HG03159 (cell line): ENCODE results near the gene KRT3.
"Not testable (repeated sequence)": the region's sequence is repeated elsewhere in the genome, so short reads cannot be mapped to it uniquely, and the experiment has no call there.

Experiments
- ATAC-seq: cut with Tn5 transposase; IDR thresholded peaks from one replicate; pipeline ENCODE4 v1.9.1; 2021; ENCODE audit warnings: mild to moderate bottlenecking, moderate library complexity; ENCODE audit not compliant: unreplicated experiment

The KRT3 gene

DNA sequence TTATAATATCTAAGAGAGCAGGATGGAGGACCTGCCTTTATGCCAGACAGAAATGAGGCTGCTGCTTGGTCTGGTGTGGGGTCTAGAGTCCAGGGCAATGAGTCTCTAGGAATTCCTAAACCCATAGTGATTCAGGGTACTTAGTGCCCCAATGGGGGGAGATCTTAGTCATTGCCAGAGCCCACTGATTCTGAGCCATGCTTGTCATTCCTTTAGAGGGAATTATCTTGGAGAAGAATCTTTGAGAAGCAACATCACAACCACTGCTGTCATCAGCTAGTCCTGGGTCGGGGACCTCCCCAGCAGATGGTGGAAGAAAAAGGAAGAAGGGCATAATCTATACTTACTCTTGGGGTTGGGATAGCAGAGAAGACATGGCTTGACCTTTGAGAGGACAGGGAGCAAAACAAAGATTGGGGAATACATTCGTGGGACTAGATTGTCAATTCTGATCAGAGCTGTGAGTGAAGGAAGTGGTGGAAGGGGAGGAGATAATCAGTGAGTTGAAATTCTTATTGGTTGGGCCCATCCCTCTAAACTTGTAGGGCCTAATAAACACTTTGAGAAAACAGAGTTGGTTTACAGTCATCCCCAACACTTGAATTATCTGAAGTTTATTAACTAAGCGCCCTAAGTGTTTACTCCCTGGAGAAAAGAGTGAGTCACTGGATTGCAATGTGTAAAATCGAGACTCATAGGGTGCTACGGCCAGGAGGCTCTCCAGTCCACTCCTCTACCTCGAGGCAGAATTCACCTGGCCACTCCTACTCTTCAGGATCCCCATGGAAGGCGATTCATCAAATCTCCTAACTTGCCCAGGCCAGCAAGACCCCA, 3.0 kb upstream of the KRT3 start:
- no peak for ATAC-seq

DNA sequence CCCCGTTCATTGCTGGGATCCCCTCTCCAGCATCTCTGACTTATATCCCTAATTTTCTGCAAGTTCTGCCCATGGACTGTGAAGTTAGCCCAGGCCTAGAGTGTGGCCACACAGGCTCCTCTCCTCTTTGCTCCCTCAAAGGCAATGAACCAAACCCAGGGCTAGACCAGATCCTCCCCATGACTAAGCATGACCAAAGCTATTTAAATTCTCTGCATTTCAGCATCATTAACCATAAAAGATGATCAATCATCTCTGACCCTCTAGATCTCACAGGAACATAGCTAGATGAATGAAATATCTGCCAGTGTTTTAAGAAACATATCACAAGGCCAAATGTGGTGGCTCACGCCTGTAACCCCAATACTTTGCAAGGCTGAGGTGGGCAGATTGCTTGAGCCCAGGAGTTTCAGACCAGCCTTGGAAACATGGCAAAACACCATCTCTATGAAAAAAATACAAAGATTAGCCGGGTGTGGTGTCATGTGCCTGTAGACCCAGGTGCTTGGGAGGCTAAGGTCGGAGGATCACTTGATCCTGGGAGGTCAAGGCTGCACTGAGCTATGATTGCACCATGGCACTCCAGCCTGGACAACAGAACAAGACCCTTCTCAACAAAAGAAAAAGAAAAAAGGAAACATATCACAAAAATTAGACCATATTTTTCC, 2.2 kb upstream of the KRT3 start:
- no peak for ATAC-seq

DNA sequence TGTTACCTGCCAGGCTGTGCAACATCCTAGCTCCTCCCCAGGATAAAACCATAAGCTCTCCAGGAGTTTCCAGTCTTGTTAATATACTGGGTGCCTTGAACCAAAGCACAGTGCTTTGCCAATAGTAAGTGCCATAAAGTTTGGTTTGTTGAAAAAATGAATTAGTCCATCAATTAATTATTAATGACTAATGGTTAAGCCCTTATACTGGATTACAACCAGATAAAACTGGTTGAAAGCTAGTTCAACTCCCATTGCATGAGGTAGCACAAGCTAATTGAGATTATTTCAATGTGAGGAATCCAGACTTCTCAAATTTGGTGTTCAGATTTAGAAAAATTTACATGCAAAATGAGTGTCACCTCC, 1.6 kb upstream of the KRT3 start:
- ATAC-seq, result no peak

DNA sequence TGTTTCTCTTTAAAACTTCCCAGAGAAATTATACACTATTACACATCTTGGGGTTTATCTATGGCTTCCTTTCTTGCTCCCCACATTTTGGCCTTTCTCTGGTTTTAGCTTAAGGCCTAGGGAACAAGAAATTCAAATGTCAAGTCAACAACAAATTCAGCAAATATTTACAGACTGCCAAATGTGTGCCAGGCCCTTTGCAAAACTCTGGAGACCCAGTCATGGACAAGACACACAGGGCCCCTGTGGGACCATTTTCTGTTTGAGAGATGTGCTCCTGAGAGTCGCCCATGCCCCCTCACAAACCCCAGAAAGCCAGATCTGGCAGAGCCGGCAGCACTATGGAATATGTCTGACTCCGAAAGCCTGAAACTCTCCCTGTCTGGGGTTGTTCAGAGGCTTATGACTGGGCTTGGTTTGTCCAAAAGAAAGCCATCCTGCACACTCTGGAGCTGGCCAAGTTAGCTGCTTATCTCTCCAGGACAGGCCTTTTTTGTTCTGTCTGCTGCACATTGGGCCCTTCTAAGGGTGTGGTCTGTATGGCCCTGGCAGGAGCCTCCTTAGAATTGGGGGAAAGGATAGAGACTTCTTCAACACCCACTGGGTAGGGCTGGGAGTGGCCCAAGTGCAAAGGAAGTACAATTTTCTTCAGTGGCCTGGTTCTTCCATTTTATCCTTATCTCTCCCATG, 1.1 kb upstream of the KRT3 start:
- ATAC-seq, result no peak

DNA sequence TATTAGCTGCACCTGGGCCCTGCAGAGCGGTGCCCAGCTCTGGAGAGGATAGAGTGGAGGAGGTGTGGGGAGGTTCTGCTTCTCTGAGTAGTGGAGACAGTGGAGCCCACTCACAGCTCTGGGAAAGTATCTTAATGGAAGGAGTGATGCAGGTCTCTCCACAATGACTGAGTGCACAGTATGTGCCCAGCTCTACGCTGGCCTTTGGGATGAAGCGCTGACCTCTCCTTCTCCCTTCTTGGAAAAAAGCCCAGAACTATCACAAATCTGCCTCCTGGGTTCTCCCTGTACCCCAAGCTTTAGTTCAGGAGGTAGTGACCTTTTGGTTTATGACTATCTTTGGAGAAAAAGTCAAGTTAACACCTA, 495 bp upstream of the KRT3 start:
- ATAC-seq, result no peak

DNA sequence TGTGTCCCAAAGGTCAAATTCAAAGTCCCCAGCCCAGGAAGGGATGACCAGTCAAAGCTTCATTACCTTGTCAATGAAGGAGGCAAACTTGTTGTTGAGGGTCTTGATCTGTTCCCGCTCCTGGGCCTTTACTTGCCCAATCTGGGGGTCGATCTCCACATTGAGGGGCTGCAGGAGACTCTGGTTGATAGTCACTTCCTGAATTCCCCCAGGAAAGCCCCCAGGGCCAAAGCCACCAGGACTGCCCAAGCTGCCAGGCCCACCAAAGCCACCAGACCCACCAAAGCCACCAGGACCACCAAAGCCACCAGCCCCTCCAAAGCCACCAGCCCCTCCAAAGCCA, 614 bp downstream of the KRT3 start:
- not testable (repeated sequence) for ATAC-seq

DNA sequence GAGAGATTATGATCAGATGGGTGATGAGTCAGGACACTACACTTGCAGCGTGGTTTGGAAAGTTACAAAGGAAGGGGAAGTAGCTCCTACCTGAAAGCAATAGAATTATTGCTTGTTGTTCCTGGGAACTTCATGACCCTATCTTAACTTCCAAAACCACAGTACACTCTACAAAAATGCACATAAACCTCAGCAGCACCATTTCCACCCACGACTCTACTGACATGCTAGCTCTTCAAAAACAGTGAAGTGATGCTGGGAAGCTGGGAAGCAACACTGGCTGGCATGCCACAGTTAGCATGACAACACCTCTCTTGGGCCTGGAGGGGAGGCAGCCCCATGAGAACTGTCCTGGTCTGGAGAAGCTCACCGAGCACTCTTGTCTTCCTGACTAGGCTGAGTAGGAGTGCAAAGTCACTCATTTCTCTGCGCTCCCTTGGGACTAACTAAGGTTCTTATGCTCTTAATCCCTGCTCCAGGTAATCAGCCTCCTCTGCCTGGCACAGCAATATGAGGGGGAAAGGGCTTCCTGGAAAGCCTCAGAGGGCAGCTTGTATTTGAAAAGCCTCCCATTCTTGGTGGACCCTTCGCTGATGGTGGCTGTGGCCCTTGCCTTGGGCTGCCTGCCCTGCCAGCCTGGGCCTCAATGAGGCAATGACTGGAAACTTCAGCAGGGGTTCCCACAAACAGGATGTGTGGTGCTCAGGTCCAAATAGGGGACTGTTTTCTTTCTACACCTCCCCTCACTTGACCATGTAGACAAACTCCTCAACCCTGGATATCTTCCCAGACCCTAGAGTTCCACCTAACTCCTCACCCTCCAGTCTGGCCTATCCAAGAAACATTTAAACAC, 1.2 kb downstream of the KRT3 start:
- ATAC-seq, result no peak

DNA sequence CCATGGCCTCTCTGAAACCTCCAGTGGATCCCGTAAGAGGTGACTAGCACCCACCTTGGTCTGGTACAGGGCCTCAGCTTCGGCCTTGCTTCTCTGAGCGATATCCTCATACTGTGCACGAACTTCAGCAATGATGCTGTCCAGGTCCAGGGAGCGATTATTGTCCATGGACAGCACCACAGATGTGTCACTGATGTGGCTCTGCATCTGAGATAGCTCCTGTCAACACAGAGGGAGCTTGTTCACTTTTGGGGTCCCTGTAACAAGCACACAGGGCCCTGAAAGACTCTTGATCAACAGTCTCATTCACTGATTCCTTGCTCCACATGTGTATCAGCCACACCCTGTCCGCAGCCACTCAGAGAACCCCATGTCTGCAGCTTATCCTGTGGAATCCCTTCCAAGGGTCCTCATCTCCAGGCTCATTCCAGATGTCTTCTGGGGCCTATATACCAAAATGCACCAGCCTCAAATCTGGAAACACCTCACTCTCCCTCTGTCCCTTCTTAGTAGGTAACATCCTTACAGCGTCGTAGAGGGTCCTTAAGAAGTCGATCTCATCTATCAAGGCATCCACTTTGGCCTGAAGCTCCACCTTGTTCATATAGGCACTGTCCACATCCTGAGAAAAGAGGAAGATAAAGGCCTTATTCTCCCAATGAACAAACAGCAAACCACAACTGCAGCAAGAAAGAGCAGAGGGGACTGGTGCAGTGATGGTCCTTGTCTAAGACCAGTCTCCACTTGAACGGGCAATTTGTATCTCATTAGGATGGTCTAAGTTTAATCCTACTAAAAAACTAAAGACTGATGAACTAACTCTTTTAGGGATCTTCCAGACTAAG, 3.5 kb downstream of the KRT3 start:
- ATAC-seq, result no peak

DNA sequence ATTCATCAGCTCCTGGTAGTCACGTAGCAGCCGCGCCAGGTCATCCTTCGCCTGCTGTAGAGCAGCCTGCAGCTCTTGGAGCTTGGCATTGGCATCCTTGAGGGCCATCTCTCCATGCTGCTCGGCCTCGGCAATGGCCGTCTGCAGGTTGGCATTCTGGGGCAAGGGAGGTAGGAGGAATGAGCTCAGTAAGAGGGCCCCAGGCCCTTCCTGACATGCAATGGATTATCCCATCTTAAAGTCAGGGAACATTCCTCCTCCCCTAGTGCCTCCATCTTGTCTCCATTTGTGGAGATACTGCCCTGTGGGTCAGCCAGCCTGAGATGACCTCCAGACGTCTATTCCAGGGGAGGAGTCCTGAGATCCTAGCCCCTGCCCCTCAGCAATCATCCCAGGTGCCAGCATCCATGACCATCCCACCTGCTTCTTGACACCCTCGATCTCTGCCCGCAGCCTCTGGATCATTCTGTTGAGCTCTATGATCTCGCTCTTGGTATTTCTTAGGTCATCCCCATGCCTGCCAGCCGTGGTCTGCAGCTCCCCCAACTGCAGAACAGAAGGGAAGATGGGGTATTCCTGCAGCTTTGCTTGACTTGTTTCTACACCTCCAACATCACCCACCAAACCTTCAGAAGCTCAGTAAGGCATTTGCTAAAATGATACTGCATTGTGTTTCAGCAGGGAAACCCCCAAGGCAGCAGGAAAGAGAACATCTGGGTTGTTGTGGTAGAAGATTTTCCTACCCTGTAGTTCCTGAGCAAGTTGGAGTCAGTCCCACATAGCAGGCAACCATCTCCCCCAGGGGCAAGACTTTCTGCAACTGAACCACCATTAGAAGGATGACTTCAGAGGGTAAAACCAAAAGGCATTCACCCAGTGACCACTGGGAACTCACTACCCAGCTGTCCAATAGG, 4.4 kb downstream of the KRT3 start:
- no peak for ATAC-seq

DNA sequence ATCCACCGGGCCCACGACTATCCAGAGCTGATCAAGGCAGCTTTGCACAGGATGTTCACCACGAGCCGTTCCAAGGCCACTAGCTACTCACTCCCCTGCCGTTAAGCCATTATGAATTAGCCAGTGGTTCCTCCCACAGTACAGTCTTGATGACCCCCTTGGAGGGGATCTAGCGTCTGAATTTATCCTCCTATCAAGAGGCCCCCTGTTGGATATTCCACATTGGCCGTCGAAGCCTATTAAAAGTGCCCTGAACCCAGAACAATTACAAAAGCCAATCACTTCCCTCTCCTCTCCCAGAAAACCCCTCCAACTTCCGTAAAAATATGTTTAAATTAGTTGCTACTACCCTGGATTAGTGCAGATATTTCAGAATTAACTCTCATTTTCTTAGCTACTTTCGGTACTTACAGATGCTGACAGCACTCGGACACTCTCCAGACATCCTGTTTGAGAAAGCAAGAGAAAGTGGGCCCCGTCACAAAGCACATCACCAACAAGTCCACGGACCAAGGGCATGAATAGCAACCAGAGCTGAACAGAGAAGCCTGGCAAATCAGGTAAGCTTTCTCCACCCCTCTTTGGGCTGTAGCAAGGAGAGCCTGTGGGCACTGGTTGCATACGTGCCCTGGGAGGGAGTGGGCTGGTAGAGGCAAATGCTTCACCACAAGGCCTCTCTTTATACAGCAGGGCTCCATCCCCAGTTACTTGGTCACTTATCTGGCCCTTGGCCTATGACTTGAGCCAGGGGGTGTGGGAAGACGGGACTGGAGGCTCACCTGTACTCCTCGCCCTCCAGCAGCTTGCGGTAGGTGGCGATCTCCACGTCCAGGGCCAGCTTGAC, 5.3 kb downstream of the KRT3 start:
- ATAC-seq, result no peak

DNA sequence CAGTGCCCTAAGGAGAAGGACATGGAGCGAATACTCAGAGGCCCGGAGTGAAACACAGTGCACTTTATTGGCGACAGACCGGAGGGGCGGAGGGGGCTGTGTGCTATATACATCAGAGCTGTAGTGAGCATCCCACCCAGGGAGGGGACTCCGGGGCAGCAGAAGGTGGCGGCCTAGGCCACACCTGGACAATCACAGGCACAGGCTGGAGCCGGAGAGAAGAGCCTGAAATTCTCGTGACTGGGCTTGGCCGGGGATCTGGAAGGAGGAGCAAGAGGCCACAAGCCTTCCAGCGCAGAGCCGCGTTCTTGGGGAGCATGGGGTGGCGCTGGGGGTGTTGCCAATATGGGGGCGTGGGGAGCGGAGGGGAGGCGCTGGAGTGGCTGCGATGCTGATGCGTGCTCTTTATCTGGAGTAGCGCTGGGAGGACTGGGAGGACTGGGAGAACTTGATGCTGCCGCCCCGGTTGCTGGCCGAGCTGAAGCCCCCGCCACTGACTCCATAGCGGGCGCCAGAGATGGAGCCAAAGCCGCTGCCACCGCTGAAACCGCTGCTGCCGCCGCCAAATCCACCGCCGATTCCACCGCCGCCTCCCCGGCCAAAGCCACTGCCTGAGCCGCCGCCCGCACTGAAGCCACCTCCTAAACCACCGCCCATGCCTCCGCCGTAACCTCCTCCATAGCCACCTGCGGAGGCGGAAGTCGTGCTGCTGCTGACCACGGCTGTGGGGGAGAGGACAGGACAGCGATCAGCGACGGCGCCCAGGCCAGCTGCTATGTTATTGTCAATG, 6.1 kb downstream of the KRT3 start:
- no peak for ATAC-seq

DNA sequence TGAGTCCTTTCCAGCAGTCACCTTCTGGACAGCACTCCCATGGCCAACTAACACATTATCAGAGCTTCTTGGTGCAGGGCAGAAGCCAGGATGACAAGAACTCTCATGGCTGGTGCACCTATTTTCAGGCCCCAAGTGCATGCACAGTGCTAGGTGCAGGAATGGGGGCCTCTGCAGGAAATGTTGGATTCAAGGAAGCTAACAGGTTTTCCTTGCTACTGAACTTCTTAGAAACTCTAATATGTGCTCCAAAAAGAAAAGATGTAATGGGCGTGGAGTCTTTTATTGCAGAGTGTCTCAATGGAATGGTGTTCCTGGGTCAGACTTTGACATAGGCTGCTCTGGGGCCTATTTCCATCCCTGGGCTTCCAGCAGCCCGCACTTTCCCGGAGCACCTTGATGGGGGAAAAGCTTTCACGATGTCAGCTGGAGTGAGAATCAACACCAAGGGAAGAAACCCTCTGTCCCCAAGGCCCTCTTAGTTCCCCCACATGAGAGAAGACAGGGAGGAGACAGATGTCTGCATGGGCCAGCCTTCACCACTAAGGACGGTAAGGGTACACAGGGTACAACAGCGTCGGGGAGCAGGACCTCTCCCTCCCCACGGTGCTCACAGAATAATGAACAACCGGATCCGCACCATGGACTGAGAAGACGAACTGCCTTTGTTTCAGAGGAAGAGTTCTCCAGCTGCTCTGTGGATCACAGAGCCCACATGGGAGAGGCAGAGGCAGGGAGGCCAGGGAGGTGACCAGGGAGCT, 6.9 kb downstream of the KRT3 start:
- no peak for ATAC-seq

DNA sequence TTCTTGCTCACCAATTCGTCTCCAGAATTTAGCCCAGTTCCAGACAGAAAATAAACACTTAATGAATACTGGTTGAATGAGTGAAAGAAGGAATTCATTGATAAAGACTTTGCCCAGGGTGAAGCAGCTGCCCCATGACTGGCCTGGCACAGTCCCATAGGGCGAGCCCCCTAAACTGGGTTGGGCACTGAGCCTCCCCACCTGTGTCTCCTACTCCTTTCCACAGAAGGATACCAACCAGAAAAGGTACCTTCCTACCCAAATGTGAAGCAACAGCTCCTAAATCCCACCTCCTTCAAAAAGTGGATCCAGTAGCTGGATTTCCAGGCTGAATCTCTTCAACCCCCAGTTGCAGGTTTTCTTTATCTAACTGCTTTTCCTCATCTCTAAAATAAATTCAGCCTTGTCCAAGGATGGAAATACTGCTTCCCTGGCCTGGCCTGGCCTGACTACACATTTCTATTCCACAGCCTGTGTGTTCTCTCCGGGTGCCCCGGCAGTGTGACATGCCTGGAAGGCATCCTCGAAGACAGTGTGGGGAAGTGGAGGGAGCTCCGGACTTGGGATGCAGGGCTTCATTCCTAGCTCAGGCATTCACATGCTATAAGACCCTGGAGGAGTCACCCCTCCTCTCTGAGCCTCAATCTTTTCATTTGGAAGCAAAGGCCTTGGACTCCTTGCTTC, 7.6 kb downstream of the KRT3 start:
- ATAC-seq, result no peak

DNA sequence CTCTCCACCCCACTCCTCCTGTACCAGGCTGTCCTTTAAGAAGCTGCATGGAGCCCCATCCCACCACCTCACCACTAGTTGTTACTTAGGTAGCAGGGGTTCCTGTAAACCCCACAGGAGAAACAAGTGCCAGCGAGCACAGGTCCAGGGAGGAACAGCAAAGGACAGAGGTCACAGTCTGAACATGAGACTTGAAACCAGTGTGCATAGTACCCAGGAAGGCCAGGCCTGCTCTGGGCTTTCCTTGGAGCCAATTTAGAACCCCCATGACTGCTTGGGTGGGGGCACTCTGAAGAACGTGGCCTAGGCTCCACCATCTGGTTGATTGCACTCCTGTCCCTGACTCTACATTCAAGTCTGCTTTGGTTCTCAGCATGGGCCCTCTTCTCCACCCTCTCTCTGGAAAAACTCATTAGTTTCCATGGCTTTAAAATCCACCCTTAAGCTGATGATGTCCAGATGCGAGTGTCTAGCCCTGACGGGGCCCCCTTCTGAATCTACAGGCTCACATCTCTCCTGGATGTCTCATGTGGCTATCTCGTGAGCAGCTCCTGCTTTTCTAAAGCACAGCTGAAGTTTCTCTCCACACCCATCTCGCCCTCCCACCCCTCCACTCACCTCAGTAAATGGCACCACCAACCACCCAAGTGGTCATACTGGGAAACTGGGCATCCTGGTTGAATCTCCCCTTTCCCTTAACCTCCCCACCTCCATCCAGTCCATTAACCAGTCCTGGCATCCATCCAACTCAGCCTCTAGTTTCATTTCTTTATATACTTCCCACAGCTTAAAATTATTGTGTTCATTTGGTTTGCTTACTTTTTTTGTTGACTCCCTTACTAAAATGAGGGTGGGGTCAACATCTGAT, 8.4 kb downstream of the KRT3 start:
- ATAC-seq, result no peak

DNA sequence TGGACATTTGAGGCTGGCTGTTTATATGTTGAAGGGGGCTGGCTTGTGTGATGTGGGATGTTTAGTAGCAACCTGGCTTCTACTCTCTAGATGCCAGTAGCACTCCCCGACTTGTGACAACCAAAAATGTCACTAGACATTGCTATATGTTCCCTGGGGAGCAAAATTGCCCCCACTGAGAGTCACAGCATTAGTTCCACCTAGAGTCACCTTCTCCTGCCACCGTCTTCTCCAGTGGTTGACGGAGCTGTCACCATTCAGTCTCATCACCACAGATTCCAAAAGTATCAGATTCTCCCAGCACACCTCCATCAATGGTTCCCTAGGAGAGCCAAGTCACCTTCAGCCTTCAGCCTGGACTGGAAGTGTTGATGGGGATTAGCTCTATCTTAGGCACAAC, 11.0 kb downstream of the KRT3 start:
- ATAC-seq, result no peak
